Spinal cord (tissue), 10 donors: ENCODE measurements around the gene AIG1. TPM values are rescaled to one million over a fixed set of nuclear protein-coding genes. Genes with fewer than 3 reads are reported as not detected.

ENCODE experiments used
- DNase-seq, 6 donors: peaks; one replicate each; pipeline versions ENCODE4 v3.0.0 to v3.0.0-alpha.2; 2013 to 2015; ENCODE audit warnings: low spot score in 6 of 6, low read depth in 4 of 6
- H3K27ac ChIP-seq: one replicate; pipeline ENCODE4 v1.5.1; 2013; ENCODE audit warnings: low read depth, low read length, control low read depth
- H3K27me3 ChIP-seq: one replicate; pipeline ENCODE4 v1.6.1; 2013; ENCODE audit warnings: low read length; ENCODE audit not compliant: control insufficient read depth, insufficient read depth
- H3K36me3 ChIP-seq: one replicate; pipeline ENCODE4 v1.6.1; 2013; ENCODE audit warnings: low read length; ENCODE audit not compliant: control insufficient read depth, insufficient read depth
- H3K4me1 ChIP-seq: one replicate; pipeline ENCODE4 v1.6.1; 2013; ENCODE audit warnings: low read length; ENCODE audit not compliant: control insufficient read depth, insufficient read depth
- H3K4me3 ChIP-seq: one replicate; pipeline ENCODE4 v1.5.1; 2013; ENCODE audit warnings: low read depth, low read length, control low read depth
- H3K9me3 ChIP-seq: one replicate; pipeline ENCODE4 v1.6.1; 2013; ENCODE audit warnings: low read length; ENCODE audit not compliant: control insufficient read depth, insufficient read depth
- WGBS: methylation state at CpG from one replicate; pipeline ENCODE4 v1.1.5; 2013; ENCODE audit warnings: missing lambda C conversion rate; ENCODE audit not compliant: insufficient coverage; 5-methylcytosine and 5-hydroxymethylcytosine counted together
- polyA plus RNA-seq, 2 donors: library from polyadenylated mRNA; unstranded; fragments of 120-200 nt; gene quantifications; one replicate each; pipeline ENCODE4 v1.2.1, GENCODE V29; 2013; ENCODE audit not compliant: insufficient read length in 2 of 2
- total RNA-seq, 2 donors: library from RNA; depleted of rRNA in 1 of 2; stranded (reverse); fragments of 120-200 nt in 1 of 2; fragments of >200 nt in 1 of 2; gene quantifications; one replicate each; pipeline versions ENCODE4 v1.2.3 to v1.2.4, GENCODE V29; 2013 to 2014
- donor health status: healthy.

The AIG1 gene
- total and polyA plus RNA-seq, 4 donors, result 56.5 to 72.6 (median 70.3) TPM

GRCh38 chr6:143206550-143206949, 145.9 kb downstream of the AIG1 start:
- H3K36me3 ChIP-seq, result no peaks in the 10 kb centered on the region
- no peaks in the 10 kb centered on the region for H3K27me3 ChIP-seq
- H3K4me1 ChIP-seq, result no peaks in the 10 kb centered on the region
- no peak for DNase-seq
- no CpG with 5 or more reads among the region's 1 CpG for WGBS
- no peak overlapping the region for H3K4me3 ChIP-seq
- peaks cover 1% of the 10 kb centered on the region for H3K9me3 ChIP-seq
- H3K27ac ChIP-seq, result no peak overlapping the region

GRCh38 chr6:143210420-143210819, 149.7 kb downstream of the AIG1 start:
- H3K27me3 ChIP-seq, result no peaks in the 10 kb centered on the region
- peaks cover 1% of the 10 kb centered on the region for H3K9me3 ChIP-seq
- DNase-seq, result no peak
- no CpG with 5 or more reads among the region's 2 CpGs for WGBS
- no peak overlapping the region for H3K27ac ChIP-seq
- no peak overlapping the region for H3K4me3 ChIP-seq
- H3K36me3 ChIP-seq, result no peaks in the 10 kb centered on the region
- H3K4me1 ChIP-seq, result no peaks in the 10 kb centered on the region

GRCh38 chr6:143213859-143214376, 153.2 kb downstream of the AIG1 start:
- Histone ChIP-seq H3K4me3 (no peak overlapping the region), H3K4me1 (no peaks in the 10 kb centered on the region), H3K27me3 (no peaks in the 10 kb centered on the region), H3K36me3 (no peaks in the 10 kb centered on the region), H3K27ac (no peak overlapping the region), H3K9me3 (peaks cover 1% of the 10 kb centered on the region)
- no peak for DNase-seq
- WGBS, result 82% methylated on average over 2 of the region's 3 CpGs

- no CpG with 5 or more reads among the region's 2 CpGs for WGBS
- no peak overlapping the region for H3K4me3 ChIP-seq
- H3K4me1 ChIP-seq, result no peaks in the 10 kb centered on the region
- no peaks in the 10 kb centered on the region for H3K36me3 ChIP-seq
- no peak overlapping the region for H3K27ac ChIP-seq
- no peaks in the 10 kb centered on the region for H3K9me3 ChIP-seq
- no peaks in the 10 kb centered on the region for H3K27me3 ChIP-seq
- DNase-seq, result no peak
These were observed 154.7 kb downstream of the AIG1 start for GRCh38 chr6:143215363-143215762.

GRCh38 chr6:143215771-143216170, 155.1 kb downstream of the AIG1 start:
- no peaks in the 10 kb centered on the region for H3K4me1 ChIP-seq
- DNase-seq, result no peak

GRCh38 chr6:143218233-143218632, 157.5 kb downstream of the AIG1 start:
- 80% methylated on average over 2 of the region's 5 CpGs for WGBS
- no peak overlapping the region for H3K4me3 ChIP-seq
- H3K27ac ChIP-seq, result no peak overlapping the region
- no peaks in the 10 kb centered on the region for H3K9me3 ChIP-seq
- no peaks in the 10 kb centered on the region for H3K36me3 ChIP-seq
- no peaks in the 10 kb centered on the region for H3K4me1 ChIP-seq
- H3K27me3 ChIP-seq, result no peaks in the 10 kb centered on the region
- no peak for DNase-seq

More at GRCh38 chr6:143215771-143216170, 155.1 kb downstream of the AIG1 start:
- Histone ChIP-seq H3K27ac (no peak overlapping the region), H3K36me3 (no peaks in the 10 kb centered on the region), H3K9me3 (no peaks in the 10 kb centered on the region), H3K27me3 (no peaks in the 10 kb centered on the region), H3K4me3 (no peak overlapping the region)
- WGBS, result no CpG with 5 or more reads among the region's 1 CpG

GRCh38 chr6:143221698-143222097, 161.0 kb downstream of the AIG1 start:
- WGBS, result no CpG with 5 or more reads among the region's 5 CpGs
- Histone ChIP-seq H3K27me3 (no peaks in the 10 kb centered on the region), H3K4me3 (no peak overlapping the region), H3K36me3 (no peaks in the 10 kb centered on the region), H3K4me1 (no peaks in the 10 kb centered on the region), H3K27ac (no peak overlapping the region), H3K9me3 (no peaks in the 10 kb centered on the region)
- peak in 1 of 6 donors; percentile 25 for DNase-seq

- H3K4me3 ChIP-seq, result no peak overlapping the region
- H3K9me3 ChIP-seq, result no peaks in the 10 kb centered on the region
- H3K4me1 ChIP-seq, result no peaks in the 10 kb centered on the region
- no peak overlapping the region for H3K27ac ChIP-seq
- DNase-seq, result no peak
- no peaks in the 10 kb centered on the region for H3K27me3 ChIP-seq
- WGBS, result 67% methylated on average over 3 of the region's 5 CpGs
- H3K36me3 ChIP-seq, result no peaks in the 10 kb centered on the region
These were observed 161.6 kb downstream of the AIG1 start for GRCh38 chr6:143222310-143222709.

- Histone ChIP-seq H3K27ac (peak overlapping the region; percentile 66), H3K9me3 (no peaks in the 10 kb centered on the region), H3K36me3 (no peaks in the 10 kb centered on the region), H3K4me3 (no peak overlapping the region), H3K4me1 (no peaks in the 10 kb centered on the region), H3K27me3 (no peaks in the 10 kb centered on the region)
- WGBS, result 78% methylated on average over 1 of the region's 2 CpGs
- DNase-seq, result peak in 1 of 6 donors; percentile 74
These were observed 162.1 kb downstream of the AIG1 start for GRCh38 chr6:143222801-143223231.

GRCh38 chr6:143223895-143224294, 163.2 kb downstream of the AIG1 start:
- Histone ChIP-seq H3K9me3 (no peaks in the 10 kb centered on the region), H3K27me3 (no peaks in the 10 kb centered on the region), H3K36me3 (no peaks in the 10 kb centered on the region), H3K27ac (no peak overlapping the region), H3K4me3 (no peak overlapping the region), H3K4me1 (no peaks in the 10 kb centered on the region)
- peak in 1 of 6 donors; percentile 32 for DNase-seq
- 66% methylated on average over 6 of the region's 8 CpGs for WGBS
